ENCODE measurements around the gene ANO1.
A peak's percentile ranks its signal among the peaks of the same experiment; 100 is the strongest.

Gene ANO1

DNA sequence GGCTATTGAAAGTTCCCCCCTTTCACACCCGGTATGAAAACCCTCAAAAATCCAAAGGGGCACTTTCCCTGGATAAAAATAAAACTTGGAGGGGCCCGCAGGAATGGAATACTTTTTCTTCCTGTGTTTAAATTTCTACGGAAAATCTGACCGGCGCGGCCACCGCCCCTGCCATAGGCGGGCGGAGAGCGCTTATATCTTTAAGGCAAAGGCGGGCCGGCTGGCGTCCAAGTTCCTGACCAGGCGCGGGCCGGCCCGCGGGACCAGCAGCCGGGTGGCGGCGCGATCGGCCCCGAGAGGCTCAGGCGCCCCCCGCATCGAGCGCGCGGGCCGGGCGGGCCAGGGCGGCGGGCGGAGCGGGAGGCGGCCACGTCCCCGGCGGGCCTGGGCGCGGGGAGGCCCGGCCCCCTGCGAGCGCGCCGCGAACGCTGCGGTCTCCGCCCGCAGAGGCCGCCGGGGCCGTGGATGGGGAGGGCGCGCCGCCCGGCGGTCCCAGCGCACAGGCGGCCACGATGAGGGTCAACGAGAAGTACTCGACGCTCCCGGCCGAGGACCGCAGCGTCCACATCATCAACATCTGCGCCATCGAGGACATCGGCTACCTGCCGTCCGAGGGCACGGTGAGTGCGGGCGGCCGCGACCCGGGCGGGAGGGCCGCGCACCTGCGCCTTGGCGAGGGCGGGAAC, at the start of gene ANO1:
Gene ANO1 (plus strand): TSS at position 223 of the 686 bp plus-strand sequence. CDS start 290 bp downstream, at position 513.
- peak within 1 kb of the TSS; percentile 11 for H3K4me3 ChIP-seq (ENCODE audit: control insufficient read depth, low read depth, low read length)
- TF ChIP-seq, protein P1, sequence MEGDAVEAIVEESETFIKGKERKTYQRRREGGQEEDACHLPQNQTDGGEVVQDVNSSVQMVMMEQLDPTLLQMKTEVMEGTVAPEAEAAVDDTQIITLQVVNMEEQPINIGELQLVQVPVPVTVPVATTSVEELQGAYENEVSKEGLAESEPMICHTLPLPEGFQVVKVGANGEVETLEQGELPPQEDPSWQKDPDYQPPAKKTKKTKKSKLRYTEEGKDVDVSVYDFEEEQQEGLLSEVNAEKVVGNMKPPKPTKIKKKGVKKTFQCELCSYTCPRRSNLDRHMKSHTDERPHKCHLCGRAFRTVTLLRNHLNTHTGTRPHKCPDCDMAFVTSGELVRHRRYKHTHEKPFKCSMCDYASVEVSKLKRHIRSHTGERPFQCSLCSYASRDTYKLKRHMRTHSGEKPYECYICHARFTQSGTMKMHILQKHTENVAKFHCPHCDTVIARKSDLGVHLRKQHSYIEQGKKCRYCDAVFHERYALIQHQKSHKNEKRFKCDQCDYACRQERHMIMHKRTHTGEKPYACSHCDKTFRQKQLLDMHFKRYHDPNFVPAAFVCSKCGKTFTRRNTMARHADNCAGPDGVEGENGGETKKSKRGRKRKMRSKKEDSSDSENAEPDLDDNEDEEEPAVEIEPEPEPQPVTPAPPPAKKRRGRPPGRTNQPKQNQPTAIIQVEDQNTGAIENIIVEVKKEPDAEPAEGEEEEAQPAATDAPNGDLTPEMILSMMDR (IDR thresholded peaks at IDR 0.05; ENCODE audit: control insufficient read depth, insufficient read depth, low read depth, low read length, missing control alignments), result no peak
- no peak for DNase-seq (ENCODE audit: low read depth)

DNA sequence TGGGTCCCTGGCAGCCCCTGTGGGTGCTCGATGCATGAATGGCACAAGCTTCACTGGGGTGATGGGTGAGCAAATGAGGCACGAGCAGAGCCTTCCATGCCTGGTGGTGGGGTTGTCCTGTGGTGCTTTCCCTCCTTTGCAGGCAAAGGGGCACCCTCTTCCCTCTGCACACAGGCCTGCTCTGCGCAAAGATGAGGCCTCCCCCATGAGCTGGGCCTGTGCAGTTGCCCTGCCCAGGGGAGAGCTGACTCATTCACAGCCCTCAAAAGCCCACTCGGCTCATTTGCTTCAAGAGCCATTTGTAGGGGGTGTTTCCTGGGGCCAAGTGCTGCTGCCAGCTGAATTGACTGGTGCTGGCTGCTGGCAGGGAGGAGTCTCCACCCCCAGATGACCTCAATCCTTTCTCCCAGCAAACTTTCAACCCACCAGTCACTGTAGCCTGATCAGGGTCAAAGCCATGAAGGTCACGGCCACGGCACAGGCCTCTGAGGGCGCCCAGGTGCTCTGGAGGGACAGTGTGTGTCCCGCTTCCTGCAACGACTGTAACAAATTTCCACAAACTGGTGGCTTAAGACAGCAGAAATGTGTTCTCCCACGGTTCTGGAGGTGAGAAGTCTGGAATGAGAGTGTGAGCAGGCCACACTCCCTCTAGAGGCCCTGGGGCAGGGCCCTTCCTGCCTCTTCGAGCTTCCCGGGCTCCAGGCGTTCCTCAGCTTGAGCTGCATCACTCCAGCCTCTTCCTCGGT, 48.8 kb upstream of the ANO1 start:
- no peak overlapping the region for H3K4me3 ChIP-seq (ENCODE audit: control insufficient read depth, low read depth, low read length)
- no peak for DNase-seq (ENCODE audit: low read depth)
- TF ChIP-seq, protein P1 (IDR thresholded peaks at IDR 0.05; ENCODE audit: control insufficient read depth, insufficient read depth, low read depth, low read length, missing control alignments), result no peak

DNA sequence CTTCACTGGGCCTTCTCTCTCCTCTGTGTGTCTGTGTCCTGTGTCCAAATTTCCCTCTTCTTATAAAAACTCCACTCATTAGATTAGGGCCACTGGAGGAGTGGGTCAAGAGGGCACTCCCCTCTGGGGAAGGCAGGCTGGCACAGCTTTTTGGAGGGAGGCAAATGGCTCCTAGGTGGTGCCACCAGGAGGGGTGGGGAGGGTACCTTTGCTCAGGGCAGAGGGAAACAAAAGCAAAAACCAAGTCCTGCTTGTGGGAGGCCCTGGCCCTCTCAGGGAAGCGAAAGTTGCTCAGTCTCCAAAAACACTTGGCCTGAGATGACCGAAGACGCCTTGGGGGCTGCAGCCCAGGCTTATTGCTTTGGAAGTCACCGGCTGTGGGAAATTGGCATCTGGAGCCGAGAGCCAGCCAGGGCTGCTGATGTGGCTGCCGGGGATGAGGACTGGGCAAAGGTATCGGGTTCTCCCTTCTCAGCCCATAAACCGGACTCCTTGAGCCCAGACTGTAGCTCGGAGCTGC, 48.2 kb upstream of the ANO1 start:
- TF ChIP-seq, protein P1 (IDR thresholded peaks at IDR 0.05; ENCODE audit: control insufficient read depth, insufficient read depth, low read depth, low read length, missing control alignments), result no peak
- no peak overlapping the region for H3K4me3 ChIP-seq (ENCODE audit: control insufficient read depth, low read depth, low read length)
- DNase-seq (ENCODE audit: low read depth), result no peak

DNA sequence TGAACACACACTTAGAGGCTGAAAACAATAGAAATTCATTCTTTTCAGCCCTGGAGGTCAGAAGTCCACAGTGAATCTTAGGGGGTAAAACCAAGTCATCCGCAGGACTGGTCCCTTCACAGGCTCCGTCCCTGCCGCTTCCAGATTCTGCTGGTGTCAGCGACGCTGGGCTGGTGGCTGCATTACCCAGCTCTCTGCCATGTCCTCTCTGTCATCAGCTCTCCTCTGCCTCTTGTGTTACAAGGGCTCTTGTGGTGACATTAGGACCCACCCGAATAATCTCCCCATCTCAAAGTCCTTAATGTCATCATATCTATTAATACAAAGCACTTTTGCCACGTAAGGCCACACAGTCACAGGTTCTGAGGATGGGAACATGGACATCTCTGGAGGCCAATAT, 47.7 kb upstream of the ANO1 start:
- no peak for DNase-seq (ENCODE audit: low read depth)
- TF ChIP-seq, protein P1 (IDR thresholded peaks at IDR 0.05; ENCODE audit: control insufficient read depth, insufficient read depth, low read depth, low read length, missing control alignments), result no peak
- H3K4me3 ChIP-seq (ENCODE audit: control insufficient read depth, low read depth, low read length), result no peak overlapping the region

DNA sequence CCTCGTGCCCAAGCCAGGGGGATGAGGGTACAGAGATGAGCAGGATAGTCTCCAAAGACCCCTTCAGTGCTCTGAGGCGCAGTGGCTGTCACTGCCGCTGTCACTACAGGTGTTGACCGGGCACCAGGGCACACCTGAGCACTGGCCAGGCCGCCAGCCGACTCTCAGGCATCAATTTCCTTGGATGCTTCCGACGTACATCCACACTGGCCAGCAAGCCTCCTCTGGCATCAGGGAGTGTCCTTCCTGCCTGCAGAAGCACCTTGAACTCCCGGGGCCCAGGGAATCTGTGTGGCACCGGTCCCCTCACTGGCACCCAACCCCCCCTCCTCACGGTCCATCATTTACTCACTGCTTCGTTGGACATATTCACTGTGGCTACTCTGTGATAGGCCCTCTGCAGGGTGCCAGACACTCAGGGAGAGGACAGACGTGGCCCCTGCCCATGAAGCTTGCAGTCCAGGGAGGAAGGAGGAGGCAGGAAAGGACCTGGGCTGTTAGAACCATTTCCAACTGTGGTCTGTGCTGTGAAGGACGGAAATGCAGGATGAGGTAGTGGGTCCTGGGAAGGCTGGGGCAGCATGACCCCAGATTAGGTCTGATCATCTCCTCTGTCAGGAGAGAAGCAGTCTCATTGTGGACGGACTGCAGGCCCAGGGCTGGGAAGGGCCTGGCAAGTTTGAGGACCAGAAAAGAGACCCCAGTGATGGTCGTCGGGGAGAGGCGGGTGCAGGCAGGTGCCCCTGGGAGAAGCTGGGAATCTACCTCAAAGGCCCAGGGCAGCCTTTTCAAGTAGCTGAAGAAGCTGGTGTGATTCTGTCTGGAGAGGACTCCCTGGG, 46.3 kb upstream of the ANO1 start:
- no peak overlapping the region for H3K4me3 ChIP-seq (ENCODE audit: control insufficient read depth, low read depth, low read length)
- TF ChIP-seq, protein P1 (IDR thresholded peaks at IDR 0.05; ENCODE audit: control insufficient read depth, insufficient read depth, low read depth, low read length, missing control alignments), result no peak
- no peak for DNase-seq (ENCODE audit: low read depth)

DNA sequence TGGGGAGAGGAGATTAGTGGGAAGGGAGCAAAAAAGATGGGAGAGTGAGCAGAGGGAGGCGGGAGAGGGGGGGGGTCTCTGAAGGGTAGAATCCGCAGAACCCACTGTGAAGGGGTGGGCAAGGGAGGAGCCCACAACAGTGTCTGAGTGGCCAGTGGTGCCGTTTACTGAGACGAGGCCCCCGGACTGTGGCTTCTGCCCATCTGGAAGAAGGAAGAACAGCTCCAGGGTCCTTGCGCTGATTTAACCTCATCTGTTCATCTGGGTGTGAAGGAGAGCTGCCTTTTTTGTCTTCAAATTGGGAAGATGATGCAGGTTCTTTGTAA, 45.7 kb upstream of the ANO1 start:
- TF ChIP-seq, protein P1 (IDR thresholded peaks at IDR 0.05; ENCODE audit: control insufficient read depth, insufficient read depth, low read depth, low read length, missing control alignments), result no peak
- no peak overlapping the region for H3K4me3 ChIP-seq (ENCODE audit: control insufficient read depth, low read depth, low read length)
- DNase-seq (ENCODE audit: low read depth), result no peak
